GM23338 (cell line): ENCODE data around the gene DIS3L.

Source experiments
- CREB1 ChIP-seq: fragments of 250-450 bp; sonication (Bioruptor Pico); IDR thresholded peaks from 2 replicates; pipeline ENCODE4 v1.5.0; 2020; ENCODE audit warnings: low read depth, mild to moderate bottlenecking, moderate library complexity
- CTCF ChIP-seq, 2 experiments: fragments of 200-600 bp in 1 of 2; sonication (generic) in 1 of 2; conservative IDR thresholded peaks; 2 replicates each; pipeline versions ENCODE4 v1.5.1 to v1.6.1; 2016 to 2017; ENCODE audit warnings: antibody characterized with exemption in 2 of 2, low read depth in 2 of 2, mild to moderate bottlenecking in 2 of 2, moderate library complexity in 1 of 2
- ETS1 ChIP-seq: IDR thresholded peaks from 2 replicates; pipeline ENCODE4 v1.6.1; 2016; ENCODE audit warnings: antibody characterized with exemption
- EZH2 ChIP-seq: fragments of 200-600 bp; sonication (generic); IDR thresholded peaks from one replicate; pipeline ENCODE4 v1.8.0; 2017; ENCODE audit warnings: antibody characterized with exemption, mild to moderate bottlenecking, low read depth; ENCODE audit not compliant: unreplicated experiment
- EZH2phosphoT487 ChIP-seq: fragments of 200-600 bp; sonication (generic); IDR thresholded peaks from one replicate; pipeline ENCODE4 v1.8.1; 2018; ENCODE audit warnings: antibody characterized with exemption; ENCODE audit not compliant: unreplicated experiment
- JUNB ChIP-seq: IDR thresholded peaks from one replicate; pipeline ENCODE4 v1.6.1; 2016; ENCODE audit warnings: antibody characterized with exemption; ENCODE audit not compliant: unreplicated experiment
- POLR2AphosphoS5 ChIP-seq: IDR thresholded peaks from 2 replicates; pipeline ENCODE4 v1.6.1; 2016; ENCODE audit warnings: antibody characterized with exemption, low read depth
- REST ChIP-seq: IDR thresholded peaks from one replicate; pipeline ENCODE4 v1.6.1; 2018; ENCODE audit warnings: antibody characterized with exemption; ENCODE audit not compliant: unreplicated experiment

- TF ChIP-seq EZH2phosphoT487 = no peak
- TF ChIP-seq EZH2 = no peak
- TF ChIP-seq CTCF (conservative IDR thresholded peaks at IDR 0.05; ENCODE audit: low read depth in 2 of 2) = no peak
- no peak for TF ChIP-seq REST
- no peak for TF ChIP-seq POLR2AphosphoS5
- TF ChIP-seq CREB1 (CRISPR knock-in tag) = no peak
- TF ChIP-seq ETS1 = no peak
- no peak for TF ChIP-seq JUNB
These were observed 23.9 kb upstream of the DIS3L start for GRCh38 chr15:66269326-66270090.
